PC-3 (cell line): ENCODE data around the gene AMN. TPM values are rescaled to one million over a fixed set of nuclear protein-coding genes. Genes with fewer than 3 reads are reported as not detected.

Experiments
- ATAC-seq: fragments of 200-7000 bp; cut with Tn5 transposase; 2 replicates; pipeline ENCODE4 v1.9.1; 2020; ENCODE audit warnings: mild to moderate bottlenecking, moderate library complexity
- BruUV-seq: library from RNA; stranded (reverse); fragments of 400-500 nt; replicated peaks from 2 replicates; lab custom pipeline; 2021; lab: Mats Ljungman, UMichigan
- CTCF ChIA-PET: fragments of 300-600 bp; sonication (Branson Sonifier 250); formaldehyde crosslinking; loops from one replicate; lab custom pipeline; 2022; ENCODE audit warnings: antibody characterized with exemption; lab: Charles Lee
- POLR2A ChIA-PET: fragments of 300-600 bp; sonication (Branson Sonifier 250); formaldehyde crosslinking; loops from one replicate; lab custom pipeline; 2022; ENCODE audit warnings: antibody characterized with exemption; ENCODE audit not compliant: unreplicated experiment; lab: Charles Lee
- DNase-seq: peaks from one replicate; pipeline ENCODE4 v3.0.0-alpha.2; 2015
- H2AFZ ChIP-seq: fragments of 300-600 bp; sonication (generic); 2 replicates; pipeline ENCODE4 v1.6.0; 2016; ENCODE audit warnings: antibody characterized with exemption, low read length
- H3F3A ChIP-seq: fragments of 300-600 bp; sonication (generic); one replicate; pipeline ENCODE4 v1.6.0; 2017; ENCODE audit warnings: antibody characterized with exemption, low read length, control low read depth, mild to moderate bottlenecking; ENCODE audit not compliant: unreplicated experiment
- H3K27ac ChIP-seq: fragments of 300-600 bp; sonication (generic); 2 replicates; pipeline ENCODE4 v1.5.1; 2016; ENCODE audit warnings: mild to moderate bottlenecking, low read length
- H3K27me3 ChIP-seq: fragments of 300-600 bp; sonication (generic); 2 replicates; pipeline ENCODE4 v1.6.1; 2016; ENCODE audit warnings: low read length, mixed read lengths
- H3K36me3 ChIP-seq: fragments of 300-600 bp; sonication (generic); 2 replicates; pipeline ENCODE4 v1.6.1; 2016; ENCODE audit warnings: low read depth, mixed run types, low read length, mixed read lengths
- H3K4me1 ChIP-seq: fragments of 300-600 bp; sonication (generic); 2 replicates; pipeline ENCODE4 v1.5.1; 2016; ENCODE audit warnings: low read length; ENCODE audit not compliant: insufficient read depth
- H3K4me2 ChIP-seq: fragments of 300-600 bp; sonication (generic); 2 replicates; pipeline ENCODE4 v1.6.0; 2016; ENCODE audit warnings: low read length
- H3K4me3 ChIP-seq: fragments of 300-600 bp; sonication (generic); 2 replicates; pipeline ENCODE4 v1.5.1; 2016; ENCODE audit warnings: mild to moderate bottlenecking, low read length, mixed read lengths
- H3K79me2 ChIP-seq: fragments of 300-600 bp; sonication (generic); 2 replicates; pipeline ENCODE4 v1.6.1; 2017; ENCODE audit warnings: low read length, mixed read lengths
- H3K9ac ChIP-seq: fragments of 300-600 bp; sonication (generic); 2 replicates; pipeline ENCODE4 v1.6.0; 2016; ENCODE audit warnings: mild to moderate bottlenecking, low read length
- H3K9me2 ChIP-seq: fragments of 300-600 bp; sonication (generic); replicated peaks from 2 replicates; pipeline ENCODE4 v1.6.1; 2016; ENCODE audit warnings: mixed run types, low read length, mixed read lengths
- H3K9me3 ChIP-seq: fragments of 300-600 bp; sonication (generic); 2 replicates; pipeline ENCODE4 v1.6.1; 2016; ENCODE audit warnings: low read length, mixed read lengths
- H4K20me1 ChIP-seq: fragments of 300-600 bp; sonication (generic); 2 replicates; pipeline ENCODE4 v1.6.1; 2016; ENCODE audit warnings: low read length, mixed read lengths
- EZH2 ChIP-seq: fragments of 300-600 bp; sonication (generic); IDR thresholded peaks from one replicate; pipeline ENCODE4 v1.6.1; 2017; ENCODE audit warnings: antibody characterized with exemption, mild to moderate bottlenecking, low read length; ENCODE audit not compliant: unreplicated experiment
- EZH2phosphoT487 ChIP-seq: fragments of 300-600 bp; sonication (generic); IDR thresholded peaks from 2 replicates; pipeline ENCODE4 v1.6.1; 2018; ENCODE audit warnings: mild to moderate bottlenecking, antibody characterized with exemption, low read length, borderline replicate concordance
- intact Hi-C: fragments of 100-400 bp; cut with micrococcal nuclease; formaldehyde crosslinking; loops from 2 replicates; pipeline ENCODE4 v1.9.0; 2023
- total RNA-seq: library from RNA; depleted of rRNA; stranded (reverse); fragments of >200 nt; gene quantifications from 2 replicates; pipeline ENCODE4 v1.2.3, GENCODE V29; 2014
- TF ChIP-seq, protein P1 (sequence below): fragments of 300-600 bp; sonication (generic); conservative IDR thresholded peaks from 2 replicates; pipeline ENCODE4 v1.5.1; 2017; ENCODE audit warnings: antibody characterized with exemption, low read depth, mild to moderate bottlenecking, low read length

Gene AMN
- total RNA-seq, 1 experiment from 2014 or later: not detected

DNA sequence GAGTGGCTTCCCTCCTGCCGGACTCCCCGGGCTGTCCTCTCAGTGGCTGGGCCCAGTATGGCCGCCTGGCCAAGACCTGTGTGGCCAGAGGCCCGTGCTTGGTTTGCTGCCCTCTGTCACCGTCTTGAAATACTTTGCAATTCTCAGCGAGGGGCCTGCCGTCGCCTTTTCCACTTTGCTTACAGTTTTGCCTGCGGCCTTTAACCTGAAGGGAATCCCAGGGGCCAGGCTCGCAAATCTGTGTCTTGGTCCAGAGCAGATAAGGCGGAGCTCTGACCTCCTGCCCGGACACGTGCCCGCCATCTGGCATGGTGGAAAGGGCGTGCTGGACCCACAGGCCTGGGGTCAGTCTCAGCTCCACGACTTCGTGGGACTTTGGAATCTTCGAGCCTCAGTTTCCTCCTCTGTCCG is 10.9 kb upstream of the AMN start:
- H3K4me3 ChIP-seq: no peak overlapping the region
- H3K36me3 ChIP-seq: no peaks in the 10 kb centered on the region
- DNase-seq (no peak), ATAC-seq (no peak)
- no peaks in the 10 kb centered on the region for H3K27me3 ChIP-seq
- POLR2A ChIA-PET: no interaction called here
- no peaks in the 10 kb centered on the region for H4K20me1 ChIP-seq
- no peaks in the 10 kb centered on the region for H3F3A ChIP-seq
- H3K4me2 ChIP-seq: no peak overlapping the region
- intact Hi-C loops: loop anchor here (10.0 kb wide), 1 partner anchor 137 kb away; the partner anchor contains the start of gene TRAF3
- H3K4me1 ChIP-seq: no peaks in the 10 kb centered on the region
- H3K9me3 ChIP-seq: no peaks in the 10 kb centered on the region
- H3K79me2 ChIP-seq: no peaks in the 10 kb centered on the region
- TF ChIP-seq EZH2phosphoT487 (no peak), EZH2 (no peak)
- TF ChIP-seq, protein P1, sequence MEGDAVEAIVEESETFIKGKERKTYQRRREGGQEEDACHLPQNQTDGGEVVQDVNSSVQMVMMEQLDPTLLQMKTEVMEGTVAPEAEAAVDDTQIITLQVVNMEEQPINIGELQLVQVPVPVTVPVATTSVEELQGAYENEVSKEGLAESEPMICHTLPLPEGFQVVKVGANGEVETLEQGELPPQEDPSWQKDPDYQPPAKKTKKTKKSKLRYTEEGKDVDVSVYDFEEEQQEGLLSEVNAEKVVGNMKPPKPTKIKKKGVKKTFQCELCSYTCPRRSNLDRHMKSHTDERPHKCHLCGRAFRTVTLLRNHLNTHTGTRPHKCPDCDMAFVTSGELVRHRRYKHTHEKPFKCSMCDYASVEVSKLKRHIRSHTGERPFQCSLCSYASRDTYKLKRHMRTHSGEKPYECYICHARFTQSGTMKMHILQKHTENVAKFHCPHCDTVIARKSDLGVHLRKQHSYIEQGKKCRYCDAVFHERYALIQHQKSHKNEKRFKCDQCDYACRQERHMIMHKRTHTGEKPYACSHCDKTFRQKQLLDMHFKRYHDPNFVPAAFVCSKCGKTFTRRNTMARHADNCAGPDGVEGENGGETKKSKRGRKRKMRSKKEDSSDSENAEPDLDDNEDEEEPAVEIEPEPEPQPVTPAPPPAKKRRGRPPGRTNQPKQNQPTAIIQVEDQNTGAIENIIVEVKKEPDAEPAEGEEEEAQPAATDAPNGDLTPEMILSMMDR: no peak
- no peak overlapping the region for H3K27ac ChIP-seq
- BruUV-seq: no TSS peak
- H3K9me2 ChIP-seq: no peaks in the 10 kb centered on the region
- no peak overlapping the region for H3K9ac ChIP-seq
- CTCF ChIA-PET: no interaction called here
- no peak overlapping the region for H2AFZ ChIP-seq

DNA sequence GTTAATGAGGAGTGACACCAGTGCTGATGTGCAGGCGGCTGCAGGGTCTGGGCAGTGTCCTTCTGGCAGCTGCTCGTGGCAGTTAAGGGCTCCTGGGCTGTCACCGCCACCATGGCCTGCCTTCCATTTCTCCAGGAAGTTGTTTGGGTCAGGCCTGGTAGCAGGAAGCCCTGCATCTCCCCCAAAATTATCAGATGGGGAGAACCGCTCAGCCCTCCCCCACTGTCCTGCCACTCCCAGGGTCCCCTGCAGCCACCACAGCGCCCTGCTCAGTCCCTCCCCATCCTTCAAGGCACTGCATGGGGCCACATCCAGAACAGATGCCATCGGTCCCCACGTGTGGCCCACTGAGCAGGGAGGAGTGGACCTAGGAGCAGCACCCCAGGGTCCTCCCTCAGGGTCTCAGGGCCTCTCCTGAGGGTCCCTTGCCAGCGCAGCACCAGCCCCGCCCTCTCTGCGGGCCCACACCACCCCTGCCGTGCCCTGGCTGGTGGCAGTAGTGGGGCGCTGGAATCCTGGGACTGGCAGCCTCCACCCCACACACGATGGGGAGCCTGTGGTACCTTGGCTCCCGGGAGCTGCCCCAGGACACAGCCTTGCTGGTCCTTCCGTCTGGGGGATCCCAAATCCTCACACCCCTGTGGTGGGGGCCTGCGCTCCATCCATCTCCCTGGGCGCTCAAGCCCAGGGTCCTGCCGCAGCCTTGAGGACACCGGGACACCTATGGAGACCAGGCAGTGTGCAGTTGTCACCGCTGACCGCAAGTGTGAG is 10.3 kb upstream of the AMN start:
- H3K27ac ChIP-seq: no peak overlapping the region
- H3K27me3 ChIP-seq: no peaks in the 10 kb centered on the region
- no peaks in the 10 kb centered on the region for H3K9me3 ChIP-seq
- H3K4me1 ChIP-seq: no peaks in the 10 kb centered on the region
- intact Hi-C loops: loop anchor here (10.0 kb wide), 1 partner anchor 137 kb away; the partner anchor contains the start of gene TRAF3
- ChIA-PET CTCF (no interaction called here), POLR2A (no interaction called here)
- no peak overlapping the region for H3K4me3 ChIP-seq
- no peaks in the 10 kb centered on the region for H4K20me1 ChIP-seq
- no peaks in the 10 kb centered on the region for H3F3A ChIP-seq
- H3K36me3 ChIP-seq: no peaks in the 10 kb centered on the region
- no peak for ATAC-seq
- H3K9ac ChIP-seq: no peak overlapping the region
- no peak overlapping the region for H3K4me2 ChIP-seq
- no peaks in the 10 kb centered on the region for H3K79me2 ChIP-seq
- no peaks in the 10 kb centered on the region for H3K9me2 ChIP-seq
- no peak for DNase-seq
- no peak for TF ChIP-seq EZH2
- TF ChIP-seq, protein P1: no peak
- no peak for TF ChIP-seq EZH2phosphoT487
- no peak overlapping the region for H2AFZ ChIP-seq
- BruUV-seq: no TSS peak
